Activated CD4-positive, alpha-beta T cell treated with anti-CD3 and anti-CD28 coated beads, Interleukin-2, amount 50 U/mL, for 24 hours (primary cell): Measurements from ENCODE around the gene LCE1D.

Source experiments
- DNase-seq, 2 donors: peaks; one replicate each; pipeline ENCODE4 v3.0.0-alpha.2; 2020; ENCODE audit warnings: low read depth in 1 of 2, low spot score in 1 of 2

LCE1D gene, protein sequence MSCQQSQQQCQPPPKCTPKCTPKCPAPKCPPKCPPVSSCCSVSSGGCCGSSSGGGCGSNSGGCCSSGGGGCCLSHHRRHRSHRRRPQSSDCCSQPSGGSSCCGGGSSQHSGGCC

DNA sequence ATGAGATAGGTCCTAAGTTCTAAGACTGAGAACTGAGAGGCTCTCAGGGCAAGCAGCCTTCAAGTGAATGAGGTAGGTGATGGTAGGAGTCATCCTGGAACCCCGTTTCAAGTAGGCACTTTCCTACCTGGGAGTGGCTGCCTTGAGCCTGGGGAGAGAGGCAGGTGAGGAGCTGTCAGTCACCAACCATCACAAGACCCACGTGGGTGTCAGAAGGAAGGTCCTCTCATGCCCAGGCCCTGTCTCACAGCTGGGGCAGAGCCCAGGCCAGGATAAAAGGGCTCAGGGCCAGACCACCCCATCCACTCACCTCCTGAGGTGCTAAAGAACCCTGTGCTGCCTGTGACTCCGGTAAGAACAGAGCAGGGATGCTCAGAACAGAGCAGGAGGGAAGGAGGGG, at the start of gene LCE1D:
LCE1D (plus strand) TSS at position 301 of the 400 bp plus-strand sequence. CDS start 1,074 bp downstream, outside the sequence.
- DNase-seq, result no peak

DNA sequence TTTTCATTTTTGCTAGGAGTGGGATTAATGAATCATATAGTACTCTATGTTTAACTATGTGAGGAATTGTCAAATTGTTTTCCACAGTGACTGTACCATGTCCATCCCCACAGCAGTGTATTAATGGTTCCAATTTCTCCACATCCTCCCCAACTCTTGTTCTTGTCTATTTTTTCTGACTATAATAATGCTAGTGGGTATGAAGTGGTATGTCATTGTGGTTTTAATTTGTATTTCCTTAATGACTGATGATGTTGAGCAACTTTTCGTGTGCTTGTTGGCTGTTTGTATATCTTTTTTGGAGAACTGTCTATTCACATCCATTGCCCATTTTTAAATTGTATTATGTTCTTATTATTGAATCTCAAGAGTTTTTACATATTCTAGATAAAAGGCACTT, 48.7 kb upstream of the LCE1D start:
- DNase-seq, result no peak

- no peak for DNase-seq
These were observed 44.3 kb upstream of the LCE1D start for GRCh38 chr1:152752225-152752624.

DNA sequence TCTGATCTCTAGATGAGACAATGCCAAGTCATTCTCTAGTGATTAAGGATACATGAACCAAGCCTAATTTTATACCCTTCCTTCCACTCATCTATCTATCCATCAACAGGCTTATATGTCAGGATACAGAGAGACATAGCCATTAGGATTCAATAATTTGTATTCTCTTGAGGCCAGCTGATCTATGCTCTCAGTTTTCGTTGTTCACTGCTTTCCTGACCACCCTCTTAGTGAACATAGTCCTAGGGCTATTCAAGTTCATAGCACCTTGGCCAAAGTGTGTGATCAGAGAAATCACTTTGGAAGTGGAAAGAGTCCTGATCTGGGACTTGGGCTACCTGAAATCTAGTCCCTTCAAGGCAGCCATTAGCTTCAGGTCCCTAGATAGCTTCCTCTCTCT, 42.9 kb upstream of the LCE1D start:
- DNase-seq, result no peak

DNA sequence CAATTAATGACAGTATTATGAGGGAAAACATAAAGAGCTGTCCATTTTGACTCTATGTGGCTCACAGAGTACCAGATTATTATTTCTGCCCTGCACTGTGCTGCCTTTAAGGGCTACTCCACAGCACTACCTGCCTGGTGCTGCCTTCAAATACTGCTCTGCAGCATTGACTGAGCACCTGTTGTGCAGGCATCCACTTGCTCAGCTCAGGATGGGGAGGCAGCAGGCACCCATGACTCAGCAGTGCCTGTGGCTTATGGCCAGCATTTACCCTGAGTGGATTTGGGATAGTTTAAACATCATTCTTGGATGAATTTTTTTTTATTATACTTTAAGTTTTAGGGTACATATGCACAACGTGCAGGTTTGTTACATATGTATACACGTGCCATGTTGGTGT, 39.6 kb upstream of the LCE1D start:
- no peak for DNase-seq

GRCh38 chr1:152757747-152758146, 38.8 kb upstream of the LCE1D start, which contains the start of gene KPRP:
Gene KPRP, plus strand, starts transcription at chr1:152758025. Its CDS starts 1,564 bp downstream, at chr1:152759589.
- DNase-seq, result no peak

DNA sequence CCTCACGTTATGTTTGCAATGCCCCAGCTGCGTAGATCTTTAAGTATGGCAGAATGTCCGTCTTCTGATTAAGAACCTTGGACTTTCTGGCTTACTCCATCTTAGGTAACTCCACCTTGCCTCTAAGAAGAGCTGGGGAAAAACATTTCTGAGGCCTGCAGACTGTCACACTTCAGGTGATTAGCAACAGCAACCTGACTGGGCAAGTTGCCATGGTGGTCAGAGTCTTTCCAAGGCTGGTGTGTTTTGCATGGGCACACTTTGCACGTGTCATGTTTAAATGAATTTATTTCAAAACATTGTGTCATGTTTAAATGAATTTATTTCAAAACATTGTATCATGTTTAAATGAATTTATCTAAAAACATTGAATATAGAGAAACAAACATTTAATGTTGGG, 37.9 kb upstream of the LCE1D start:
- DNase-seq, result no peak

DNA sequence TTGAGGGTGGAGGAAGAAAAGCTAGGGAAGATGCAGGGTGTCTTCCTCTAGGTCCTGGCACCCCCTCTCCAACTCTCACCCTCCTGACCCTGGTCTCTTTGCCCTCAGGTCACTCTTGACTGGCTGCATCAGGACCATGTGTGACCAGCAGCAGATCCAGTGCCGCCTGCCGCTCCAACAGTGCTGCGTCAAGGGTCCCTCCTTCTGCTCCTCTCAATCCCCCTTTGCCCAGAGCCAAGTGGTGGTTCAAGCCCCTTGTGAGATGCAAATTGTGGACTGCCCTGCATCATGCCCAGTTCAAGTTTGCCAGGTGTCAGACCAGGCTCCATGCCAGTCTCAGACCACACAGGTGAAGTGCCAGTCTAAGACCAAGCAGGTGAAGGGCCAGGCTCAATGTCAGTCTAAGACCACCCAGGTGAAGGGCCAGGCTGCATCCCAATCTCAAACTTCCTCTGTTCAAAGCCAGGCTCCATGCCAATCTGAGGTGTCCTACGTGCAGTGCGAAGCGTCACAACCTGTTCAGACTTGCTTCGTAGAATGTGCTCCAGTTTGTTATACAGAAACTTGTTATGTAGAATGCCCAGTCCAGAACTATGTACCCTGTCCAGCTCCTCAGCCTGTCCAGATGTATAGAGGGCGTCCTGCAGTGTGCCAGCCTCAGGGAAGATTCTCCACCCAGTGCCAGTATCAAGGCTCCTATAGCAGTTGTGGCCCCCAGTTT, 36.9 kb upstream of the LCE1D start:
- DNase-seq, result no peak

- no peak for DNase-seq
These were observed 35.9 kb upstream of the LCE1D start for GRCh38 chr1:152760551-152761190.

DNA sequence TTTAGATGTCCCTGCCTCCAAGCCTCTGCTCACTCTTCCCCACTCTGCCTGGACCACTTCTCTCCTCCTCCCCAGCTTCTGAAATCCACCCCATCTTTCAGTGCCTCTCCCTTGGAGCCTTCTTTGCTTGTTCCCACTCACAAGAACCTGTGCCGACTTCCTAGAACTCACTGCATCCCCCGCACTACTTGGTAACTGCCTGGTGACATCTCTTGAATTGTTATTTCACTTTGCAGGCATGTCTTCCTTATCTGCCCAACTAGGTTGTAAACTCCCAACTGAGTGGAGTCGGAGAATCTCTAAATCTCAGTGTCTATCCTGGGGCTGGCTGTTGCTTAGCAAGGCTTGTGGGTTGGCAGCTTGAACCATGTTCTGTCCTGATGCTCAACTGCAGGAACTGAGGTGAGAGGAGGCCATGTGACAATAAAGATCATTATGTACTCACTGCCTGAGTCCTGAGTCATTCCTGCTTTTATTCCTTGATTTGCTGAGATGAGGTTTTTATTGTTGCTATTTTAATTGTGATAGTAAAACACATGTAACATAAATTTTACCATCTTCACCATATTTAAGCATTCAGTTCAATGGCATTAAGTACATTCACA, 34.8 kb upstream of the LCE1D start:
- DNase-seq, result no peak

DNA sequence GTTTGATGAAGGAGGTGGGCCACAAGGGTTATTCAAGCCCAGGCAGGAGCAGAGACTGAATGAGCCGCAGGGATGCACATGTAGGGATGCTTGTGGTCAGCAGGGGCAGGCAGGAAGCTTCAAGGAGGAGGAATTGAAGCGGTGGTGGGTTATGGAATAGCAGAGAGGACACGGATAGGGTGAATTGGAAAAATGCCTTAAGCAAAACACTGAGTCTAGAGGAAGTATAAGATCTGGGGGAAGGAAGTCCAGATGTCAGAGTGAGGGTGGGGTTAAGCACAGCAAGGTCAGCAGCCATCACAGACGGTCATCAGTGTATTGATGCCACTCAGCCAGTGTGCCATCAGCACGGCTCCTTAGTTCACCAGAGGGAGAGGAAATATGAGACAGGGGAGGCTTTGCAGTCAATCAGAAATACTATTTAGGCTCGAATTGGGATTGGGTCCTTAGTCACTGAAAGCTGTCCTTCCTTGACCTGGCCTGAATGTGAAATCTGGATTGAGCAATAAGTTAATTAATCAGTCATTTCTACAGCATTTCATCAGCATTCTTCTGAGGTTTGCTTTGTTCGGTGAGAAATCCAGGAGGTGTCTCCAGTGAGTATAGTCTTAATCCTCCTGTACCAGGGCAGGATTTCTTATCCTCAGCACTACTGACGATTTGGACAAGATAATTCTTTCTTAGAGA, 27.5 kb upstream of the LCE1D start:
- no peak for DNase-seq

- no peak for DNase-seq
These were observed 26.1 kb upstream of the LCE1D start for GRCh38 chr1:152770411-152770810.

DNA sequence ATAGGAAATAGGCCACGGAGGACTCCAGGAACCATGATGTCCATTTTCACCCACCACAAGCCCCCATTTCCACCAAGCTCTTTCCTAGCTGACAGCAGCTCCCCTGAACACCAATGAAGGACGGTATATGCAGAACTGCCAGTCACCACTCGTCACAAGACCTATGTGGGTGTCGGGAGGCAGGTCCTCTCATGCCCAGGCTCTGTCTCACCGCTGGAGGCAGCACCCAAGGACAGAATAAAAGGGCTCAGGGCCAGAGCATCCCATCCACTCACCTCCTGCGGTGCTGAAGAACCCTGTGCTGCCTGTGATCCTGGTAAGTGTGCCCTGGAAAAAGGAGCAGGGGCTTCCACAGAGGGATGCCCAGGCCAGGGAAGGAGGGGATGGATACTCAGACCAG, 21.6 kb upstream of the LCE1D start, which contains the start of gene LCE1F:
LCE1F (plus strand) TSS at position 266 of the 400 bp plus-strand sequence. CDS start 1,232 bp downstream, outside the sequence.
- no peak for DNase-seq

DNA sequence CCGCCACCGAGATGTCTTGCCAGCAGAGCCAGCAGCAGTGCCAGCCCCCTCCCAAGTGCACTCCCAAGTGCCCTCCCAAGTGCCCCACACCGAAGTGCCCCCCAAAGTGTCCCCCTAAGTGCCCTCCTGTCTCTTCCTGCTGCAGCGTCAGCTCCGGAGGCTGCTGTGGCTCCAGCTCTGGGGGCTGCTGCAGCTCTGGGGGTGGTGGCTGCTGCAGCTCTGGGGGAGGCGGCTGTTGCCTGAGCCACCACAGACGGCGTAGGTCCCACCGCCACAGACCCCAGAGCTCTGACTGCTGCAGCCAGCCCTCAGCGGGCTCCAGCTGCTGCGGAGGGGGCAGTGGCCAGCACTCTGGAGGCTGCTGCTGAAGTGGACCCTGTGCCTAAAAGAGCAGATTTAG, 20.2 kb upstream of the LCE1D start:
- no peak for DNase-seq

DNA sequence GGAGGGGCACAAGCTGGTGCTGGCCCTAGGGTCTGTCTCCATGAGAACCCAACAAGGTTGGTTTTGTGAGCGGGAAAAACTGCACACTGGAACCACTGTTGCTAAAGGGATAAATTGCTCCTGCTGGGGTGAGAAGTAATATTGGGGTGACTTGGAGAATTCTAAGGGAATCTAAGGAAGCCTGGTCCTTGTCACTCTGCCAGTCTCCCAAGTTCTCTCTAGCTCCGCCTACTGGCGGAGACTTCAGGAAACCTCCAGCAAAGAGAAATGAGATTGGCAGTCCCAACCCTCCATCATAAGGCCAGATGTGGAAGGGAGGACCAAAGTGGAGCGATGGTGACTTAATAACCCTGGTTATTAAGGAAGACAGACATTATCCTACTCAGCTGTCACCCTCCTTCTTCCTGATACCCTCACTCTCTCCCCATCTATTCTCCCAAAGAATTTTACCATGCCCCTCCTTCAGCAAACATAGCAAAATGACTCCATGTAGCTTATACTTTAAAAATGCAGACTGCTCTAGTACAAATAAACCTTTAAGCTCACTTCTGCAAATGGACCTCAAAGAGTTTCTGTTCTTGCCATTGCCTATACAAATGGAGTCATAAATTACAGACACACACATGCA, 18.9 kb upstream of the LCE1D start:
- DNase-seq, result no peak

DNA sequence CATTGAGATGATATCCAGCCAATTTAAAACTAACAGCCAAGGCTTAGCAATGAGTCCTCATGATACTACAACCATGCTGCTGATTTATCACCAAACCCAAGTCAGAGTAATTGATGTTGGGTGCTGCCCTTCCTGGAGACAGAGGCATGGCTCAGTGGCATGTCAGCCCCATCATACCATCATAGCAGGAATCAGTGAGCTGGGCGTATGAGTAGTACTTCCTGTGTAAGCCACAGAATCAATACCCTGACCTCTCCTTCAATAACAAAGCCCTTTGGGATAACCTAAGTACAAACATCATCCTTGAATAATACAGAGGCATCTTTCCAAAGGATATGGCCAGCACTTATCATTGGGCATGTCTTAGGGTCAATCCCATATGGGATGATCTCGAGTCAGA, 13.4 kb upstream of the LCE1D start:
- no peak for DNase-seq

DNA sequence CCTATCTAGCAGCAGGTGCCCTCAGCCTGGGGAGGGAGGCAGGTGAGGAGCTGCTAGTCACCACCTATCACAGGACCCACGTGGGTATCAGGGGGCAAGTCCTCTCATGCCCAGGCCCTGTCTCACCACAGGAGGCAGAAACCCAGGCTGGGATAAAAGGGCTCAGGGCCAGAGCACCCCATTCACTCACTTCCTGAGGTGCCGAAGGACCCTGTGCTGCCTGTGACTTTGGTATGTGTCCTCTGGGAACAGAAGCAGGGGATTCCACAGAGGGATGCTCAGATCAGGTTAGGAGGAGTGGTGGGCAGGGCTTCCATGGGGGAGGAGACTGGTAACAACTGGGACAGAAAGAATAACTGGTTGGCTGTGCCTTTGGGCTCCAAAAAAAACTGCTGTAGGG, 10.4 kb upstream of the LCE1D start, which contains the start of gene LCE1E:
LCE1E (plus strand) TSS at position 181 of the 400 bp plus-strand sequence. CDS start 1,043 bp downstream, outside the sequence.
- no peak for DNase-seq

DNA sequence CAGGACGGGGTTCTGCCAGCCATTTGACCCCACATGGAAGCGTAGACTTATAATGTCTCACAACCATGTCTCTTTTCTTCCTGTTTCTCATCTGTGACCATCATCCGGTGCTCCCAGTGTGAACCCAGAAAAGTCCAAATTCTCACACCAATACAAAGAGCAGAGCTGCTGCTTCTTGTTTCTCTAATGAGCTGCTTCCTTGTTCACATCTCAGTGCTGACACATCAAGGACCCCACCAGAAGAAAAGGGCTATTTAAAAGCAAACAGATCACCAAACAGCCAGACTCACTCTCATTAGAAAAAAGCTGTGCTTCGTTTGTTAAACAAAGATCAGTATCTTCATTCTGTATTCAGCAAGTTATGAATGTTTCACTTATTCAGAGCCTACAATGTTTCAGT, 835 bp upstream of the LCE1D start:
- DNase-seq, result no peak

DNA sequence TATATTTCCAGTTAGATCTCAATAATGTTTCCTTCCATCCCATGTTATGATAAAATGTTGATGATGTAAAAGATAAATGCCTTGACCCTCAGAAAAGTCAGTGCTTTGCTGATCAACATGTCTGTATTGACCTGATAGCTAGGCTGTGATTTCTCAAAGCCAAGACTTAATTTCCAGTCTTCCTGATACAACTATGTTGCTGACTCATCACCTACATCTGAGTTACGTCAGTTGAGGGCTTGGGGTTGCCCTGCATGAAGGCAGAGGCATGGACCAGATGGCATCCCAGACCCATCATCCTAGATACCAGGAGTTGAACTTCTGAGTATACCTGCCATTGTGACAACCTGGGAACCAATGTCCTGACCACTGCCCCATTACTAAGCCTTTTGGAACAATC, 4.8 kb downstream of the LCE1D start:
- DNase-seq, result no peak

DNA sequence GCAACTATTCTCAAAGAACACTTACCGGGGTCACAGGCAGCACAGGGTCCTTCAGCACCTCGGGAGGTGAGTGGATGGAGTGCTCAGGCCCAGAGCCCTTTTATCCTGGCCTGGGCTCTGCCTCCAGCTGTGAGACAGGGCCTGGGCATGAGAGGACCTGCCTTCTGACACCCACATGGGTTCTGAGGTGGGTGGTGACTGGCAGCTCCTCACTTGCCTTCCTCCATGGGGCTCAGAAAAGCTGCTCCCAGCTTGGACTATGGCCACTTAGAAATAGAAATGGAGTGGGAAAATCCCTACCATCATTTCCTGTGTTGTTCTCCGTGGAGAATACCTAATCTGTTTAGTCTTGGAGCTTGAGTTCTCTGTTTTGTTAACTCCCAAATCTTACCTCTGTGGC, 10.1 kb downstream of the LCE1D start, which contains the start of gene LCE1C:
LCE1C (minus strand) TSS at position 76 of the 400 bp plus-strand sequence. CDS start 1,173 bp downstream, outside the sequence.
- DNase-seq, result no peak

GRCh38 chr1:152811050-152811449, 14.5 kb downstream of the LCE1D start:
- DNase-seq, result no peak
